Fibroblast of lung (primary cell): ENCODE data around the gene SEC16A. TPM values are rescaled to one million over a fixed set of nuclear protein-coding genes. Genes with fewer than 3 reads are reported as not detected.

Experiments
- DNase-seq, 2 donors: peaks; one replicate each; pipeline versions ENCODE4 v3.0.0 to v3.0.0-alpha.2; 2010; ENCODE audit warnings: low read depth in 2 of 2
- H2AFZ ChIP-seq: 2 replicates; pipeline ENCODE4 v1.5.1; 2012; ENCODE audit warnings: low read length, control low read depth, inconsistent platforms
- H3K27ac ChIP-seq: 2 replicates; pipeline ENCODE4 v1.5.1; 2011; ENCODE audit warnings: low read length, control low read depth; ENCODE audit not compliant: insufficient read depth
- H3K27me3 ChIP-seq: 2 replicates; pipeline ENCODE4 v1.5.1; 2011; ENCODE audit warnings: mild to moderate bottlenecking, low read length; ENCODE audit not compliant: control insufficient read depth, insufficient read depth
- H3K36me3 ChIP-seq: 2 replicates; pipeline ENCODE4 v1.5.1; 2011; ENCODE audit warnings: low read length; ENCODE audit not compliant: control insufficient read depth, insufficient read depth
- H3K4me1 ChIP-seq: 2 replicates; pipeline ENCODE4 v1.5.1; 2011; ENCODE audit warnings: low read length; ENCODE audit not compliant: control insufficient read depth, insufficient read depth; ENCODE audit errors: extremely low read depth
- H3K4me2 ChIP-seq: 2 replicates; pipeline ENCODE4 v1.5.1; 2011; ENCODE audit warnings: low read length, control low read depth; ENCODE audit not compliant: insufficient read depth; ENCODE audit errors: extremely low read depth
- H3K4me3 ChIP-seq, 4 experiments: fragments of 200-600 bp in 1 of 4; sonication (generic) in 1 of 4; replicated peaks in 1 of 4; 2 replicates each; pipeline ENCODE4 v1.5.1; 2011 to 2016; ENCODE audit warnings: low read length in 4 of 4, low read depth in 3 of 4, mild to moderate bottlenecking in 3 of 4, control low read depth in 2 of 4, inconsistent platforms in 1 of 4, mixed read lengths in 1 of 4; ENCODE audit not compliant: insufficient read depth in 1 of 4; ENCODE audit errors: control extremely low read depth in 1 of 4
- H3K79me2 ChIP-seq: 2 replicates; pipeline ENCODE4 v1.5.1; 2012; ENCODE audit warnings: mild to moderate bottlenecking, low read length, inconsistent platforms; ENCODE audit not compliant: control insufficient read depth, insufficient read depth
- H3K9ac ChIP-seq: 2 replicates; pipeline ENCODE4 v1.5.1; 2011; ENCODE audit warnings: mild to moderate bottlenecking, low read length, control low read depth; ENCODE audit not compliant: insufficient read depth
- H3K9me3 ChIP-seq: 2 replicates; pipeline ENCODE4 v1.5.1; 2012; ENCODE audit warnings: low read depth, low read length; ENCODE audit not compliant: control insufficient read depth, insufficient read depth
- H4K20me1 ChIP-seq: 2 replicates; pipeline ENCODE4 v1.5.1; 2011; ENCODE audit warnings: low read length; ENCODE audit not compliant: control insufficient read depth, insufficient read depth; ENCODE audit errors: extremely low read depth
- EZH2 ChIP-seq: IDR thresholded peaks from 2 replicates; pipeline ENCODE4 v1.5.1; 2012; ENCODE audit warnings: low read length, control low read depth, mild to moderate bottlenecking; ENCODE audit errors: missing control alignments
- polyA plus RNA-seq, 2 donors: library from polyadenylated mRNA; depleted of rRNA in 1 of 2; stranded (reverse) in 1 of 2; unstranded in 1 of 2; fragments of >200 nt; gene quantifications; 2 replicates each; pipeline ENCODE4 v1.2.1, GENCODE V29; 2011 to 2012; ENCODE audit warnings: missing spikeins in 1 of 2
- total RNA-seq: library from RNA; depleted of rRNA; stranded (reverse); fragments of >200 nt; gene quantifications from 2 replicates; pipeline ENCODE4 v1.2.1, GENCODE V29; 2014
- TF ChIP-seq, protein P1 (sequence below), 2 donors: IDR thresholded peaks in 1 of 2; conservative IDR thresholded peaks in 1 of 2; 1 replicate in 1 of 2; 2 replicates in 1 of 2; pipeline ENCODE4 v1.5.1; 2011 to 2012; ENCODE audit warnings: low read length in 2 of 2, control low read depth in 1 of 2, inconsistent platforms in 1 of 2, low read depth in 1 of 2, mild to moderate bottlenecking in 1 of 2

The SEC16A gene
- total and polyA plus RNA-seq, 2 donors (not counting 1 experiment from before 2014, with no cell fraction given), result 17.8 to 23.9 TPM

DNA sequence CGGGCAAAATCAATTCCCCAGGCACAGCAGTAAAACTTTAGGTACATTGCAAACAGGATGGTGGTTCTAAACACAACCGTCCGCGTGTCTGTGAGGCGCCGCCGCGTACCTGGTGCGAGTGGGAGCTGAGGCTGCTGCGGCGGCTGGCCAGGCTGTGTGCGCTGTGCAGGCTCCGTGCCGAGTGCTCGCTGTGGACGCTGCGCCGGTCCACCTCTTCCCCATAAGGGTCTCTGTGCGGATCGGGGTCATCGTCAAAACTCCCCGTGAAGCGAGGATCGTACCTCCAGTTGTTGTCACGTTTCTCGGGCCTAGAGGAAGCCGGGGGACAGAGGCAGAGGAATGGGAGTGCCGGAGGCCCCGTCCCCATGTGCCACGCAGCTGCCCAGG, 16.7 kb downstream of the SEC16A start:
- H3K9me3 ChIP-seq, result no peaks in the 10 kb centered on the region
- no peak for TF ChIP-seq EZH2
- TF ChIP-seq, protein P1, sequence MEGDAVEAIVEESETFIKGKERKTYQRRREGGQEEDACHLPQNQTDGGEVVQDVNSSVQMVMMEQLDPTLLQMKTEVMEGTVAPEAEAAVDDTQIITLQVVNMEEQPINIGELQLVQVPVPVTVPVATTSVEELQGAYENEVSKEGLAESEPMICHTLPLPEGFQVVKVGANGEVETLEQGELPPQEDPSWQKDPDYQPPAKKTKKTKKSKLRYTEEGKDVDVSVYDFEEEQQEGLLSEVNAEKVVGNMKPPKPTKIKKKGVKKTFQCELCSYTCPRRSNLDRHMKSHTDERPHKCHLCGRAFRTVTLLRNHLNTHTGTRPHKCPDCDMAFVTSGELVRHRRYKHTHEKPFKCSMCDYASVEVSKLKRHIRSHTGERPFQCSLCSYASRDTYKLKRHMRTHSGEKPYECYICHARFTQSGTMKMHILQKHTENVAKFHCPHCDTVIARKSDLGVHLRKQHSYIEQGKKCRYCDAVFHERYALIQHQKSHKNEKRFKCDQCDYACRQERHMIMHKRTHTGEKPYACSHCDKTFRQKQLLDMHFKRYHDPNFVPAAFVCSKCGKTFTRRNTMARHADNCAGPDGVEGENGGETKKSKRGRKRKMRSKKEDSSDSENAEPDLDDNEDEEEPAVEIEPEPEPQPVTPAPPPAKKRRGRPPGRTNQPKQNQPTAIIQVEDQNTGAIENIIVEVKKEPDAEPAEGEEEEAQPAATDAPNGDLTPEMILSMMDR (conservative IDR thresholded peaks at IDR 0.05 in 1 of 2, IDR thresholded peaks at IDR 0.05 in 1 of 2; ENCODE audit: low read depth in 1 of 2, low read length in 2 of 2), result no peak
- H3K9ac ChIP-seq, result no peak overlapping the region
- peaks cover 10% of the 10 kb centered on the region for H3K79me2 ChIP-seq
- H3K4me1 ChIP-seq, result no peaks in the 10 kb centered on the region
- DNase-seq, result no peak
- H4K20me1 ChIP-seq, result no peaks in the 10 kb centered on the region
- H3K4me3 ChIP-seq, result no peak overlapping the region
- H3K27ac ChIP-seq, result no peak overlapping the region
- H3K4me2 ChIP-seq, result no peak overlapping the region
- H3K27me3 ChIP-seq, result no peaks in the 10 kb centered on the region
- no peak overlapping the region for H2AFZ ChIP-seq
- H3K36me3 ChIP-seq, result peaks cover 46% of the 10 kb centered on the region

DNA sequence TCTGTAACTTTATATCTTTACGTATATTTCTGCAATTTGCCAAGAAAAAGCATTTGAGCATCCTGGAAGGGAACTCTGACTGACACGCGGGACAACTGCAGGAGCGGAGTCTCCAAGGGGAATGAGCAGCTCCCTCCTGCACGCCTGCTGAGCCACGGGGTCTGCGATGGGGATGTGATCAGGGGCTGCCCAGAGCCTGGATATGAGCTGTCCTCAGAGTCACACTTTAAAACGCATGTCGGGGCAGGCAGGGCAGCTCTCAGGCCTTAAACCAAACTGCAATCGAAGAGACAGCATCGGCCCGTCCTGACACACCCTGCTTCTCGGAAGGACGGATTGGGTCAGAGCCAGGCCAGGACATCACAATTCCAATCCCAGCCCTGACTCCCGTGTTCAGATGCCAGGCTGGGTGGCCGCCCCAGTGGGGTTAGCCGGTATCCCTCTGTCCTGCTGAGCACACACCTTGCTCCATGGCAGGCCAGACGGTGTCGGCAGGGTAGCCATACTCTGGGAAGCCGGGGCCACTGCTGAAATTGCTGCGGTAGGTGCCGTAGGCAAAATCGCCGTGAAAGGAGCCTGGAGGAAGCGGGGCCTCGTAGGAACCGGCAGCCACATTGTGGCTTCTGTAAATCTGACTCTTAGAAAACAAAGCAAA, 17.2 kb downstream of the SEC16A start:
- TF ChIP-seq, protein P1 (conservative IDR thresholded peaks at IDR 0.05 in 1 of 2, IDR thresholded peaks at IDR 0.05 in 1 of 2; ENCODE audit: low read depth in 1 of 2, low read length in 2 of 2), result no peak
- no peak for TF ChIP-seq EZH2
- Histone ChIP-seq H3K36me3 (peaks cover 47% of the 10 kb centered on the region), H3K9ac (no peak overlapping the region)

DNA sequence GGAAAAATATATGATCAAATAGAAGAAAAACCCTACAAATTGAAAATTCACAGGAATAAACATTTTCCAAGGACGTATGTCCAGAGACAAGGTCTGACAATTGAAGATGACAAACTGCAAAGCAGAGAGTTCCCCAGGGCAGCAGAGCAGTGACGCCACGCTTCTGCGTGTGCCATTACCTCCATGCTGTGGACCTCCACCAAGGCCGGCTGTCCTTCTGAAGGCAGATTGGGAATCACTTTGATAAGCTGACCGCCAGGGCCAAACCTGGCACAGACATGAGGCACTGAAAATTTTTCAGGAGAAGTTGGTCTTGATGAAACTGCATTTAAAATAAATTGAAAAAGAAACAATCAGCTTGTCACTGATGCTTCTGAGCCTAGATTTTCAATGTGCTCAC, 18.6 kb downstream of the SEC16A start:
- Histone ChIP-seq H3K36me3 (peaks cover 45% of the 10 kb centered on the region), H3K9ac (no peak overlapping the region), H3K4me1 (no peaks in the 10 kb centered on the region), H3K27me3 (no peaks in the 10 kb centered on the region), H3K4me2 (no peak overlapping the region), H3K27ac (no peak overlapping the region), H3K4me3 (no peak overlapping the region), H3K9me3 (no peaks in the 10 kb centered on the region), H3K79me2 (no peaks in the 10 kb centered on the region), H2AFZ (no peak overlapping the region), H4K20me1 (no peaks in the 10 kb centered on the region)
- TF ChIP-seq EZH2, result no peak
- no peak for DNase-seq

More for the DNA sequence above, 17.2 kb downstream of the SEC16A start:
- no peak overlapping the region for H3K4me2 ChIP-seq
- no peak overlapping the region for H2AFZ ChIP-seq
- no peak for DNase-seq
- no peaks in the 10 kb centered on the region for H3K27me3 ChIP-seq
- H3K9me3 ChIP-seq, result no peaks in the 10 kb centered on the region
- H3K4me1 ChIP-seq, result no peaks in the 10 kb centered on the region
- no peak overlapping the region for H3K27ac ChIP-seq
- H3K4me3 ChIP-seq, result no peak overlapping the region
- no peaks in the 10 kb centered on the region for H4K20me1 ChIP-seq
- peaks cover 6% of the 10 kb centered on the region for H3K79me2 ChIP-seq
